B cell (primary cell): ENCODE data around the gene ATP1B3. TPM values are rescaled to one million over a fixed set of nuclear protein-coding genes. Genes with fewer than 3 reads are reported as not detected.
"Not testable (repeated sequence)": the region's sequence is repeated elsewhere in the genome, so short reads cannot be mapped to it uniquely, and the experiment has no call there.

Experiments used
- ATAC-seq: fragments of 200-7000 bp; cut with Tn5 transposase; one replicate; pipeline ENCODE4 v1.10.0; 2021; ENCODE audit warnings: low read depth, mild to moderate bottlenecking, moderate number of reproducible peaks, moderate library complexity
- CTCF ChIA-PET: fragments of 350-600 bp; sonication (Branson Sonifier 250); formaldehyde crosslinking; loops from one replicate; lab custom pipeline; 2021; ENCODE audit warnings: antibody characterized with exemption, inconsistent platforms; lab: Charles Lee
- POLR2A ChIA-PET: fragments of 350-600 bp; sonication (Branson Sonifier 250); formaldehyde crosslinking; loops from one replicate; lab custom pipeline; 2021; ENCODE audit warnings: antibody characterized with exemption; lab: Charles Lee
- DNase-seq: peaks from one replicate; pipeline ENCODE4 v3.0.0; 2013
- H2AFZ ChIP-seq: 2 replicates; pipeline ENCODE4 v1.6.1; 2012; ENCODE audit warnings: mild to moderate bottlenecking, low read depth, low read length; ENCODE audit not compliant: insufficient read depth, poor library complexity, severe bottlenecking
- H3K27ac ChIP-seq, 2 donors: 1 replicate in 1 of 2; 2 replicates in 1 of 2; pipeline ENCODE4 v1.5.1; 2012 to 2013; ENCODE audit warnings: low read length in 2 of 2, mild to moderate bottlenecking in 2 of 2, moderate library complexity in 1 of 2
- H3K27me3 ChIP-seq, 4 experiments: fragments of 200-600 bp in 1 of 4; sonication (generic) in 1 of 4; replicated peaks in 1 of 4; 1 replicate in 2 of 4; 2 replicates in 2 of 4; pipeline versions ENCODE4 v1.6.1 to v1.7.0; 2013 to 2016; ENCODE audit warnings: low read length in 3 of 4, mild to moderate bottlenecking in 2 of 4, mixed read lengths in 1 of 4, moderate library complexity in 1 of 4; ENCODE audit not compliant: insufficient read depth in 4 of 4, control insufficient read depth in 3 of 4; ENCODE audit errors: control extremely low read depth in 1 of 4
- H3K36me3 ChIP-seq, 2 experiments: replicated peaks in 1 of 2; 1 replicate in 1 of 2; 2 replicates in 1 of 2; pipeline versions ENCODE4 v1.6.1 to v1.7.1; 2013; ENCODE audit warnings: low read length in 1 of 2; ENCODE audit not compliant: insufficient read depth in 2 of 2, control insufficient read depth in 1 of 2; ENCODE audit errors: control extremely low read depth in 1 of 2, extremely low read depth in 1 of 2
- H3K4me1 ChIP-seq, 2 donors: fragments of 200-600 bp in 1 of 2; sonication (generic) in 1 of 2; 1 replicate in 1 of 2; 2 replicates in 1 of 2; pipeline versions ENCODE4 v1.5.1 to v1.6.1; 2013 to 2017; ENCODE audit warnings: low read length in 2 of 2; ENCODE audit not compliant: control insufficient read depth in 2 of 2, insufficient read depth in 2 of 2
- H3K4me2 ChIP-seq: replicated peaks from 2 replicates; pipeline ENCODE3; 2012; ENCODE audit warnings: mild to moderate bottlenecking, low read depth, low read length; ENCODE audit not compliant: poor library complexity, severe bottlenecking
- H3K4me3 ChIP-seq, 5 experiments: fragments of 200-600 bp in 1 of 5; sonication (generic) in 1 of 5; 1 replicate in 3 of 5; 2 replicates in 2 of 5; pipeline versions ENCODE4 v1.5.1 to v1.7.0; 2011 to 2016; ENCODE audit warnings: low read length in 4 of 5, mild to moderate bottlenecking in 4 of 5, low read depth in 2 of 5, control low read depth in 1 of 5, moderate library complexity in 1 of 5; ENCODE audit not compliant: insufficient read depth in 1 of 5; ENCODE audit errors: control extremely low read depth in 1 of 5, extremely low read depth in 1 of 5
- H3K79me2 ChIP-seq: fragments of 200-600 bp; sonication (generic); one replicate; pipeline ENCODE4 v1.6.0; 2016; ENCODE audit warnings: low read length; ENCODE audit not compliant: control insufficient read depth, insufficient read depth
- H3K9ac ChIP-seq: fragments of 200-600 bp; sonication (generic); 2 replicates; pipeline ENCODE4 v1.6.1; 2017; ENCODE audit warnings: mild to moderate bottlenecking, low read length, moderate library complexity
- H3K9me3 ChIP-seq, 3 donors: one replicate each; pipeline versions ENCODE4 v1.6.1 to v1.7.1; 2013; ENCODE audit warnings: low read length in 2 of 3; ENCODE audit not compliant: control insufficient read depth in 2 of 3, insufficient read depth in 1 of 3; ENCODE audit errors: control extremely low read depth in 1 of 3
- H4K20me1 ChIP-seq: 2 replicates; pipeline ENCODE4 v1.6.0; 2012; ENCODE audit warnings: mild to moderate bottlenecking, low read length; ENCODE audit not compliant: insufficient read depth, control insufficient read depth, poor library complexity, severe bottlenecking
- H3K27ac Mint-ChIP-seq: one replicate; pipeline ENCODE4 v1.8.0; 2021; ENCODE audit warnings: mixed read lengths
- H3K27me3 Mint-ChIP-seq: one replicate; pipeline ENCODE4 v1.8.0; 2021; ENCODE audit warnings: mixed read lengths
- H3K4me1 Mint-ChIP-seq: one replicate; pipeline ENCODE4 v1.8.0; 2021; ENCODE audit warnings: mixed read lengths
- H3K4me3 Mint-ChIP-seq: one replicate; pipeline ENCODE4 v1.8.0; 2021; ENCODE audit warnings: mixed read lengths
- H3K9me3 Mint-ChIP-seq: one replicate; pipeline ENCODE4 v1.8.0; 2022; ENCODE audit warnings: mixed read lengths; ENCODE audit not compliant: insufficient read depth
- CTCF ChIP-seq: fragments of 200-600 bp; IDR thresholded peaks from one replicate; pipeline ENCODE4 v1.8.0; 2022; ENCODE audit warnings: antibody characterized with exemption, mild to moderate bottlenecking
- EZH2 ChIP-seq: IDR thresholded peaks from 2 replicates; pipeline ENCODE4 v1.6.1; 2012; ENCODE audit warnings: borderline replicate concordance, low read depth, mild to moderate bottlenecking, moderate library complexity, low read length; ENCODE audit not compliant: insufficient read depth, poor library complexity, severe bottlenecking
- WGBS: methylation state at CpG from one replicate; pipeline ENCODE4 v1.1.5; 2013; ENCODE audit warnings: missing lambda C conversion rate; ENCODE audit not compliant: insufficient coverage; 5-methylcytosine and 5-hydroxymethylcytosine counted together
- intact Hi-C: fragments of 100-400 bp; cut with micrococcal nuclease; formaldehyde crosslinking; loops from one replicate; pipeline ENCODE4 v1.10.0; 2022
- polyA plus RNA-seq: library from polyadenylated mRNA; depleted of rRNA; stranded (reverse); fragments of >200 nt; gene quantifications from 2 replicates; pipeline ENCODE4 v1.2.3, GENCODE V29; 2012
- total RNA-seq, 2 donors: library from RNA; stranded (reverse); fragments of 120-200 nt in 1 of 2; gene quantifications; 1 replicate in 1 of 2; 2 replicates in 1 of 2; pipeline versions ENCODE4 v1.2.3 to v1.2.4, GENCODE V29; 2013 to 2022

Gene ATP1B3
- total and polyA plus RNA-seq, 2 donors (not counting 1 experiment from before 2014, with no cell fraction given): 20.7 to 28.8 TPM

DNA sequence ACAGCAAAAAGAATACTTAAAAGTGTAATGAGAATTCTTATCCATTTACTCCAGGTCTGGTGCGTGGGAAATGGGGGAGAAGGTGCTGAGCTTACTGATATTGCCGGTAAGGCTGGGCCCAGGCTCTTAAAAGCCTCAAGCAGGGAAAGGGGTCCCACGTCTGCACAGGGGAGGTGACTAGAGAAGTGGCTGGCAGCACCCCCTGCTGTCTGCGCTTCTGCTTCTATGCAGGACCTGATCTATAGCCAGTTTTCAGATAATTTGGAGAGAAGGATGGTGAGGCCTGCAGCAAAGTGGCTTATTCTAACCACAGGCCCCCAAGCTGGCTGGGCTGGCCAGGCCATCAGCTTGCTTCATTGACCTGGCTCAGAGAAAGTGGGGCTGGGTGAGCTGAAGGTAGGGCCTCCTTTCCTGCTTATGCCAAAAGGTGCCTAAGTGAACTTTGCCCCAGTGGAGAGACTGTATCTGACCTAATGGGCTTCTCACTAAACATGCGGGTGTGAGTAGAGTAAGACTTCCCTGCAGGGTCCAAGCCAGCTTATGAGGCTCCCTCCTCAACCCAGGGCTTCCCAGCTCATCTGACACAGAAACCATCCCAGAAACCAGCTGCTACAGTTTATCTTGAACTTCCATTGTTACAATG lies 30.9 kb upstream of the ATP1B3 start:
- H3K27ac ChIP-seq: no peak overlapping the region
- H3K4me2 ChIP-seq: no peak overlapping the region
- no peaks in the 10 kb centered on the region for H3K79me2 ChIP-seq
- WGBS: 71% methylated on average over 4 of the region's 5 CpGs
- ChIA-PET CTCF (interaction anchor here (1.1 kb wide), 1 partner anchor 107 kb away, joined by 4 read pairs; no protein-coding TSS in a partner anchor), POLR2A (no interaction called here)
- no peak for TF ChIP-seq EZH2
- Mint-ChIP-seq H3K4me1 (no peaks in the 10 kb centered on the region), H3K27ac (no peak overlapping the region), H3K27me3 (peaks cover 11% of the 10 kb centered on the region), H3K9me3 (no peaks in the 10 kb centered on the region), H3K4me3 (no peak overlapping the region)
- H2AFZ ChIP-seq: no peak overlapping the region
- ATAC-seq (no peak), DNase-seq (peak; percentile 5)
- H3K27me3 ChIP-seq: no peaks in the 10 kb centered on the region
- no peaks in the 10 kb centered on the region for H3K4me1 ChIP-seq
- H4K20me1 ChIP-seq: no peaks in the 10 kb centered on the region
- no peak overlapping the region for H3K4me3 ChIP-seq
- no peaks in the 10 kb centered on the region for H3K36me3 ChIP-seq
- H3K9me3 ChIP-seq: peaks cover 0 to 4% (median 0%) of the 10 kb centered on the region in 3 donors
- no peak overlapping the region for H3K9ac ChIP-seq
- intact Hi-C loops: no loop called here

DNA sequence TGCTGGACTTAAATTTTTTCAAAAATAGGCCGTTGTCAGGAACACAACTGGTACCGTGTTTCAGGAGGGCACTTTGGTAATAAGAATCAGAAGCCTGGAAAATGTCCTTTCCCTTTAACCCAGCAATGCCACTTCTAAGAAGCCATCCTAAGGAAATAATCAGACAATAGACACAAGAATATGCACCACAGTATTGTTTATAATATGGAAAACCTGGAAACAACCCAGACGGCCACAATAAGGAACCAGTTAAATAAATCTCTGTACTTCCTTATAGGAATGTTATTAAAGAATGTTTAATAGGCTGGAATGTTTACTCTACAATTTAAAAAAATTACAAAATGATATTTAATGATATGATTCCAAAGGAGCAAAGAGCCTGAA lies 30.4 kb upstream of the ATP1B3 start:
- Mint-ChIP-seq H3K4me3 (no peak overlapping the region), H3K4me1 (no peaks in the 10 kb centered on the region), H3K27ac (no peak overlapping the region), H3K9me3 (no peaks in the 10 kb centered on the region), H3K27me3 (peaks cover 11% of the 10 kb centered on the region)
- Histone ChIP-seq H3K4me2 (no peak overlapping the region), H3K27ac (no peak overlapping the region), H3K4me3 (no peak overlapping the region), H3K79me2 (no peaks in the 10 kb centered on the region), H3K36me3 (no peaks in the 10 kb centered on the region), H4K20me1 (no peaks in the 10 kb centered on the region), H2AFZ (no peak overlapping the region), H3K27me3 (no peaks in the 10 kb centered on the region), H3K9ac (no peak overlapping the region), H3K4me1 (no peaks in the 10 kb centered on the region), H3K9me3 (peaks cover 0 to 4% (median 0%) of the 10 kb centered on the region in 3 donors)
- DNase-seq (no peak), ATAC-seq (no peak)
- intact Hi-C loops: no loop called here
- CTCF ChIA-PET: interaction anchor here (1.1 kb wide), 1 partner anchor 107 kb away, joined by 4 read pairs; no protein-coding TSS in a partner anchor
- POLR2A ChIA-PET: no interaction called here
- WGBS: no CpG with 5 or more reads among the region's 3 CpGs
- no peak for TF ChIP-seq CTCF
- no peak for TF ChIP-seq EZH2

GRCh38 chr3:141848159-141848748 lies 28.2 kb upstream of the ATP1B3 start:
- H3K4me3 Mint-ChIP-seq, intact Hi-C loops, H2AFZ ChIP-seq, H3K79me2 ChIP-seq, ATAC-seq, H3K9me3 Mint-ChIP-seq, POLR2A ChIA-PET, H3K4me1 Mint-ChIP-seq, H3K4me2 ChIP-seq, DNase-seq, H3K9me3 ChIP-seq, H3K27me3 ChIP-seq, H3K9ac ChIP-seq, H3K27ac ChIP-seq, H4K20me1 ChIP-seq, H3K4me1 ChIP-seq, H3K27ac Mint-ChIP-seq, H3K4me3 ChIP-seq, H3K36me3 ChIP-seq: not testable (repeated sequence)
- H3K27me3 Mint-ChIP-seq: peaks cover 20% of the 10 kb centered on the region
- 100% methylated on average over 1 of the region's 5 CpGs for WGBS
- CTCF ChIA-PET: interaction anchor here (0.7 kb wide), 1 partner anchor 206 kb away, joined by 4 read pairs; no protein-coding TSS in a partner anchor
